Fibroblast of villous mesenchyme (primary cell): ENCODE measurements around the gene TFF3. TPM values are rescaled to one million over a fixed set of nuclear protein-coding genes. Genes with fewer than 3 reads are reported as not detected.

Source experiments
- DNase-seq: peaks from one replicate; pipeline ENCODE4 v3.0.0-alpha.2; 2010; ENCODE audit warnings: low read depth
- H3K4me3 ChIP-seq: 2 replicates; pipeline ENCODE4 v1.5.1; 2011; ENCODE audit warnings: low read depth, mild to moderate bottlenecking, low read length
- CTCF ChIP-seq: IDR thresholded peaks from 2 replicates; pipeline ENCODE4 v1.5.1; 2012; ENCODE audit warnings: low read depth, mild to moderate bottlenecking, low read length; ENCODE audit not compliant: insufficient read depth
- total RNA-seq: library from RNA; depleted of rRNA; stranded (reverse); fragments of >200 nt; gene quantifications from 2 replicates; pipeline ENCODE4 v1.2.3, GENCODE V29; 2012

TFF3 gene
- total RNA-seq, 1 donor: not detected

GRCh38 chr21:42346866-42347600 lies 31.8 kb upstream of the TFF3 start:
- TF ChIP-seq CTCF: no peak
- H3K4me3 ChIP-seq: no peak overlapping the region
- DNase-seq: no peak

- H3K4me3 ChIP-seq: no peak overlapping the region
- no peak for TF ChIP-seq CTCF
- no peak for DNase-seq
Observed at GRCh38 chr21:42346441-42346840, 31.2 kb upstream of the TFF3 start.

- DNase-seq: no peak
- no peak for TF ChIP-seq CTCF
- H3K4me3 ChIP-seq: no peak overlapping the region
Observed at GRCh38 chr21:42344631-42345030, 29.4 kb upstream of the TFF3 start.

- TF ChIP-seq CTCF: no peak
- no peak for DNase-seq
- H3K4me3 ChIP-seq: no peak overlapping the region
Observed at GRCh38 chr21:42343963-42344510, 28.8 kb upstream of the TFF3 start.

GRCh38 chr21:42343556-42343955 lies 28.3 kb upstream of the TFF3 start:
- TF ChIP-seq CTCF: no peak
- no peak overlapping the region for H3K4me3 ChIP-seq
- DNase-seq: no peak

GRCh38 chr21:42343101-42343500 lies 27.9 kb upstream of the TFF3 start:
- no peak overlapping the region for H3K4me3 ChIP-seq
- DNase-seq: no peak
- TF ChIP-seq CTCF: no peak
